GM13977 (cell line): ENCODE results near the gene MAGEA11.

ENCODE experiments used
- DNase-seq: peaks from one replicate; pipeline ENCODE4 v3.0.0; 2012; ENCODE audit warnings: low spot score
- CTCF ChIP-seq: IDR thresholded peaks from 2 replicates; pipeline ENCODE4 v1.5.1; 2012; ENCODE audit warnings: mild to moderate bottlenecking, control low read depth; ENCODE audit not compliant: insufficient read depth; ENCODE audit errors: extremely low read depth, missing control alignments
- in situ Hi-C: fragments of 300-500 bp; cut with MboI; formaldehyde crosslinking; loops from one replicate; pipeline ENCODE4 v1.12.0; 2022; ENCODE audit warnings: low sequenced_read_pairs, low pct_unique_long_range_greater_than_20kb, mixed read lengths, inconsistent platforms; ENCODE audit not compliant: unreplicated experiment

MAGEA11 gene

GRCh38 chrX:149712831-149713230 lies 971 bp downstream of the MAGEA11 start:
- no peak for DNase-seq
- in situ Hi-C loops: no loop called here
- TF ChIP-seq CTCF: no peak

- DNase-seq: no peak
- no peak for TF ChIP-seq CTCF
- in situ Hi-C loops: no loop called here
Measured at GRCh38 chrX:149713279-149714050, 1.6 kb downstream of the MAGEA11 start.

GRCh38 chrX:149715468-149715867 lies 3.6 kb downstream of the MAGEA11 start:
- DNase-seq: peak; percentile 27
- no peak for TF ChIP-seq CTCF
- in situ Hi-C loops: no loop called here

GRCh38 chrX:149716632-149717031 lies 4.8 kb downstream of the MAGEA11 start:
- in situ Hi-C loops: no loop called here
- no peak for TF ChIP-seq CTCF

GRCh38 chrX:149717803-149718202 lies 5.9 kb downstream of the MAGEA11 start:
- TF ChIP-seq CTCF: no peak
- in situ Hi-C loops: no loop called here
- no peak for DNase-seq

More at GRCh38 chrX:149716632-149717031, 4.8 kb downstream of the MAGEA11 start:
- no peak for DNase-seq

GRCh38 chrX:149718757-149719156 lies 6.9 kb downstream of the MAGEA11 start:
- in situ Hi-C loops: no loop called here
- no peak for DNase-seq
- no peak for TF ChIP-seq CTCF
